Tibial nerve (tissue), 4 donors: ENCODE data around the gene ZNF646.

ENCODE experiments used
- EP300 ChIP-seq, 2 donors: sonication (generic); formaldehyde crosslinking; IDR thresholded peaks; one replicate each; pipeline ENCODE4 v1.6.1; 2017; ENCODE audit warnings: antibody characterized with exemption in 2 of 2, mild to moderate bottlenecking in 1 of 2
- TF ChIP-seq, protein P1 (sequence below), 5 experiments: fragments of 200-600 bp in 3 of 5; fragments of 450-650 bp in 2 of 5; sonication (generic) in 3 of 5; IDR thresholded peaks; one replicate each; pipeline ENCODE4 v1.5.1; 2016 to 2019; ENCODE audit warnings: antibody characterized with exemption in 5 of 5, mild to moderate bottlenecking in 3 of 5, moderate library complexity in 2 of 5

DNA sequence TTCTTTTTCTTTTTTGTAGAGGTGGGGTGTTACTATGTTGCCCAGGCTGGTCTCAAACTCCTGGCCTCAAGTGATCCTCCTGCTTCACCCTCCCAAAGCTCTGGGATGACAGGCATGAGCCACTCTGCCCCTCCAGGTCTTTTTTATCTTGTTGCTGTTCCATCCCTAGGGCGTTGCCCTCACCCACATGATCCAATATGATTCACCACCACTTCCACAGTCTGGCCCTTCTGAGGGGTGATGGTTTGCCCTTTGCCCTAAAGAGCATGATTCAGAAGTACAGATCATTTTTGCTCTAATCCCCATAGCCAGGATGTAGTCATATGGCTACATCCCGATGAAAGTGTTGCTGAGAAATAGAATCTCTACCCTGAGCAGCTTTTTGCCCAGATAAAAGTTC is 22.1 kb upstream of the ZNF646 start:
- TF ChIP-seq EP300 (IDR thresholded peaks at IDR 0.05), result peak in 1 of 2 donors; percentile 32
- TF ChIP-seq, protein P1, sequence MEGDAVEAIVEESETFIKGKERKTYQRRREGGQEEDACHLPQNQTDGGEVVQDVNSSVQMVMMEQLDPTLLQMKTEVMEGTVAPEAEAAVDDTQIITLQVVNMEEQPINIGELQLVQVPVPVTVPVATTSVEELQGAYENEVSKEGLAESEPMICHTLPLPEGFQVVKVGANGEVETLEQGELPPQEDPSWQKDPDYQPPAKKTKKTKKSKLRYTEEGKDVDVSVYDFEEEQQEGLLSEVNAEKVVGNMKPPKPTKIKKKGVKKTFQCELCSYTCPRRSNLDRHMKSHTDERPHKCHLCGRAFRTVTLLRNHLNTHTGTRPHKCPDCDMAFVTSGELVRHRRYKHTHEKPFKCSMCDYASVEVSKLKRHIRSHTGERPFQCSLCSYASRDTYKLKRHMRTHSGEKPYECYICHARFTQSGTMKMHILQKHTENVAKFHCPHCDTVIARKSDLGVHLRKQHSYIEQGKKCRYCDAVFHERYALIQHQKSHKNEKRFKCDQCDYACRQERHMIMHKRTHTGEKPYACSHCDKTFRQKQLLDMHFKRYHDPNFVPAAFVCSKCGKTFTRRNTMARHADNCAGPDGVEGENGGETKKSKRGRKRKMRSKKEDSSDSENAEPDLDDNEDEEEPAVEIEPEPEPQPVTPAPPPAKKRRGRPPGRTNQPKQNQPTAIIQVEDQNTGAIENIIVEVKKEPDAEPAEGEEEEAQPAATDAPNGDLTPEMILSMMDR (IDR thresholded peaks at IDR 0.05), result no peak
